HG02798 (cell line): ENCODE measurements around the gene CDC42BPA.
"Not testable (repeated sequence)": the region's sequence is repeated elsewhere in the genome, so short reads cannot be mapped to it uniquely, and the experiment has no call there.

ENCODE experiments used
- ATAC-seq: cut with Tn5 transposase; IDR thresholded peaks from one replicate; pipeline ENCODE4 v1.9.1; 2021; ENCODE audit warnings: mild to moderate bottlenecking; ENCODE audit not compliant: unreplicated experiment, poor library complexity

The CDC42BPA gene

GRCh38 chr1:226957714-226958113 lies 360.6 kb downstream of the CDC42BPA start:
- ATAC-seq, result no peak

- ATAC-seq, result no peak
Measured at GRCh38 chr1:226956942-226957713, 361.2 kb downstream of the CDC42BPA start.

DNA sequence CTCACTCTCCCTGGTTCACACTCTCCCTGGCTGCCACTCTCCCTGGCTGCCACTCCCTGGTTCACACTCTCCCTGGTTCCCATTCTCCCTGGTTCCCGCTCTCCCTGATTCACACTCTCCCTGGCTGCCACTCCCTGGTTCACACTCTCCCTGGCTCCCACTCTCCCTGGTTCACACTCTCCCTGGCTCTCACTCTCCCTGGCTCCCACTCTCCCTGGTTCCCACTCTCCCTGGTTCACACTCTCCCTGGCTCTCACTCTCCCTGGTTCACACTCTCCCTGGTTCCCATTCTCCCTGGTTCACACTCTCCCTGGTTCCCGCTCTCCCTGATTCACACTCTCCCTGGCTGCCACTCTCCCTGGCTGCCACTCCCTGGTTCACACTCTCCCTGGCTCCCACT lies 362.4 kb downstream of the CDC42BPA start:
- not testable (repeated sequence) for ATAC-seq

DNA sequence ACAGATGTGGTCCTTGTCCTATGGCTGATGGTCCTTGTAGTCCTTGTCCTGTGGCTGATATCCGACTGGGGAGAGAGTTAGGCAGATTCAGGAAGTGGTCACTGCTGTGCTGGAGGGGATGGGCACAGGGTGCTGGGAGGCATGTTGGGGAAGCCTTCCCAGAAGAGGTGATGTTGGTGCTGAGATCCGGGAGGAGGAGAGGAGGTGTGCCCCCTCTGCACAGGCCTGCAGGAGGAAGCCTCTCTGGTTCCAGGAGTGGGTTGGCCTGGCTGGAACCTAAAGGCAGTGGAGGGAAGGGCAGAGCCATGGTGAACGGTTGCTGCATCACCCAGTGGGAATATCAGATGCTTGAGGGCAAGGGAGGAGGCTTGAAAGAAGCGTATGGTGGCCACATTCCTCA lies 363.5 kb downstream of the CDC42BPA start:
- no peak for ATAC-seq

- ATAC-seq, result no peak
Measured at GRCh38 chr1:226954337-226954736, 364.0 kb downstream of the CDC42BPA start.

DNA sequence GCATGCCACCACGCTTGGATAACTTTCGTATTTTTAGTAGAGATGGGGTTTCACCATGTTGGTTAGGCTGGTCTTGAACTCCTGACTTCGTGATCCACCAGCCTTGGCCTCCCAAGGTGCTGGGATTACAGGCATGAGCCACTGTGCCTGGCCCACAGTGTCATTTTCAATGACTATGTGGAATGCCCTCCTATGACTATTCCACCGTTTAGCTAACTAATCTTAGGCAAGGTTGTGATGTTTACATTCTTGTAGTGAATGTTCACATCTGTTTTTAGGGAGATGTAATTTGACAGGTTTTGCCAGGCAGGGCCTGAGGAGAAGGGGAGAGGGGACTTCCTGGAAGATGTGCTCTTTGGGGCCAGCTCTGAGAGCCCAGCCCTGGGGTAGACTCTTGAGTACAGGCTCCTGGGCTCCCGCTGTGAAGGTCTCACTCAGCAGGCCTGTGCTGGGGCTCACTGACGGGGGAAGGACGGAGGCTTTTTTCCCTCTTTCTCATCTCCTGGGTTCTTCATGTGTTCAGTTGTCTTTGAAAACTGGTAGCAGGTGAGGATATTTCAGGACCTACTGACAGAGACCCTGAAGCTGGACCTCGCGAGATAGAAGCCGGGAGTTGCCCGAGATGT lies 365.0 kb downstream of the CDC42BPA start:
- no peak for ATAC-seq

DNA sequence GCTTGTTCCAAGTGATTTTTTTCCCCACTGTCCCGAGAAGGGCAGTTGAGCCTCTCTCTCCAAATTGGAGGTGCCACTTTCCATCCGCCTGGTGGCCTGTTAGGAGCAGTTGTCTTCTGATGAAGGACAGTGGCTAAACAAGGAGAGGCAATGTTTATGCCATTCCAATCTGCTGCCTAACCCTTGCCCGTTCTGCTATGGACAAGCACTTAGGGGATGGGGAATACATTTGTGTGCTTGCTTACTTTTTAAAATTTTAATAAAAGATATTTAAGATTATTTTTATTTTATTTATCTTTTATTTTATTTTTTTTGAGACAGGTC lies 366.2 kb downstream of the CDC42BPA start:
- no peak for ATAC-seq

- ATAC-seq, result no peak
Measured at GRCh38 chr1:226951286-226952117, 366.8 kb downstream of the CDC42BPA start.

GRCh38 chr1:226950871-226951270 lies 367.4 kb downstream of the CDC42BPA start:
- no peak for ATAC-seq

GRCh38 chr1:226950316-226950715 lies 368.0 kb downstream of the CDC42BPA start:
- no peak for ATAC-seq

- no peak for ATAC-seq
Measured at GRCh38 chr1:226949401-226949800, 368.9 kb downstream of the CDC42BPA start.

DNA sequence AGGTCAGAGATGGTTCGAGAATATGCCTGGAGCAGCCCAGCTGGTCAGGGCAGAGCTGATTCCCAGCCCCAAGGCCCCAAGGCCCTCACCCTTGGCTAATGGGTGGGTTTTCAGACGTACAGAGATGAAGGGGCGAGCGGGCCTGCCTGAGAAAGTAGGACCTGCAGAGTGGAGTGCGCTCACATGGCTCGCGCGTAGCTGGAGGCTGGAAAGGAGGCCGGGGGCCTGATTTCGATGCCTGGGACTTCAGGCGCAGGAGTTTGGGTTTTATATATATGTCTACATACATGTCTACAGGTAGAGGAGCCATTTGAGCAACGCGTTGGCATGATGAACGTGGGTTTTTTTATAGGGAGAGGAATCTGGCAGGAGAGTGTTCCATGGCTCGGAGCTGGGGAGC lies 369.3 kb downstream of the CDC42BPA start:
- no peak for ATAC-seq

GRCh38 chr1:226948480-226948879 lies 369.8 kb downstream of the CDC42BPA start:
- ATAC-seq, result no peak

DNA sequence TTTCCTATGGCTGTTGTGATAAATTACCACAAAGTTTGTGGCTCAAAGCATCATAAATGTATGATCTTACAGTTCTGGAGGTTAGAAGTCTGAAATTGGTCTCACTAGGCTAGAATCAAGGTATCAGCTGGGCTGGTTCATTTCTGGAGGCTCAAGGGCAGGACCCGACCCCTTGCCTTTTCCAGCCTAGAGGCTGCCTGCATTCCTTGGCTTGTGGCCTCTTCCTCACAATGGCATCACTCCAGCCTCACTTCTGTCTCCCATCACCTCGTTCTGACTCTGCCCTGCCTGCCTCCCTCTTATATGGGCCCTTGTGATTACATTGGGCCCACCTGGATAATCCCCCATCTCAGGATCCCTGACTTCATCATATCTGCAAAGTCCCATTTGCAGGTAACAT lies 370.2 kb downstream of the CDC42BPA start:
- ATAC-seq, result no peak

- no peak for ATAC-seq
Measured at GRCh38 chr1:226946841-226947240, 371.5 kb downstream of the CDC42BPA start.

- no peak for ATAC-seq
Measured at GRCh38 chr1:226946285-226946684, 372.0 kb downstream of the CDC42BPA start.

GRCh38 chr1:226945858-226946245 lies 372.4 kb downstream of the CDC42BPA start:
- no peak for ATAC-seq

GRCh38 chr1:226945106-226945857 lies 373.0 kb downstream of the CDC42BPA start:
- ATAC-seq, result no peak

DNA sequence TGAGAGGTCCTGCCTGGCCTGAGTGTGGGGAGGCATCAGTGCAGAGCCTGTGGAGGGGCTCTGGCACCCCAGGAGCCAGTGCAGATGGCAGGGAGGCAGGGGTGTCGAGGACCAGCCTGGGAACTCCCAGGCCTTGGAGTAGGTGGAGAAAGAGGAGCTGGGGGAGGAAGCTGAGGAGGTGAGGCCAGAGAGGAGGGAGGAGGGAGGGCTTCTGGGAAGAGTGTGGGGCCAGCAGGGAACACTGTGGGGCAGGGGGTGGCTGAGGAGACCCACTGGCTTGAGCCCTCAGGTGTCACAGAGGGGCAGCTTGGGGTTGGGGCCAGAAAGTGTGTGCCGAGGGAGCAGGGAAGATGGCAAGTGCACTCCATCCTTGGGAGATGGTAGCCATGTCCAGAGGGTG lies 374.4 kb downstream of the CDC42BPA start:
- no peak for ATAC-seq

DNA sequence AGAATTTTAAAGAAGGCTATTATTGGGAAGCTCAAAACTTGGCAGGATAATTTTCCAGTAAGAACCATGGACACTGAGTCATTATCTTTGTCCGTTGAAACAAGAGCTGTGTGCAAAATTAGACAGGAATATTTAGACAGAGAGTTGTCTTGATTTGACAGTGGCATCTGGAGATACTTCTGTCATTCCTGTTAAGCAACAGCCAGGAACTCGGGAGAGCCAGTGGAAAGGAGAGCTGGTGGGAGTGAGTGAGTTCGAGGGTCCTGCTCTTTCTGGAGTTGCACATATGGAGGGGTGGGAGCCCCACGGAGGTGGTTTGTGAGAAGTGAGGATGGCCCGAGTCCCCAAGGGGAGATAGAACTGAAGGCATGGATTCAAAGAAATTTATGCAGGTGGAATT lies 375.1 kb downstream of the CDC42BPA start:
- no peak for ATAC-seq

- ATAC-seq, result no peak
Measured at GRCh38 chr1:226942392-226942791, 375.9 kb downstream of the CDC42BPA start.
